Endothelial cell (in vitro differentiated cells): ENCODE measurements around the gene XRCC4. TPM values are rescaled to one million over a fixed set of nuclear protein-coding genes. Genes with fewer than 3 reads are reported as not detected.

Experiments
- DNase-seq: peaks from one replicate; pipeline ENCODE4 v3.0.0; 2021; ENCODE audit warnings: low spot score
- H3K27ac Mint-ChIP-seq: one replicate; pipeline ENCODE4 v1.8.0; 2021; ENCODE audit warnings: mixed read lengths, inconsistent platforms; ENCODE audit not compliant: unreplicated experiment
- H3K27me3 Mint-ChIP-seq: one replicate; pipeline ENCODE4 v1.8.0; 2021; ENCODE audit warnings: mild to moderate bottlenecking, moderate library complexity, mixed read lengths, inconsistent platforms; ENCODE audit not compliant: unreplicated experiment
- H3K36me3 Mint-ChIP-seq: one replicate; pipeline ENCODE4 v1.8.0; 2021; ENCODE audit warnings: mild to moderate bottlenecking, low read depth, mixed read lengths, inconsistent platforms; ENCODE audit not compliant: unreplicated experiment
- H3K4me1 Mint-ChIP-seq: one replicate; pipeline ENCODE4 v1.8.0; 2021; ENCODE audit warnings: mild to moderate bottlenecking, mixed read lengths, inconsistent platforms; ENCODE audit not compliant: unreplicated experiment
- H3K4me3 Mint-ChIP-seq: one replicate; pipeline ENCODE4 v1.8.0; 2021; ENCODE audit warnings: mild to moderate bottlenecking, mixed read lengths, inconsistent platforms; ENCODE audit not compliant: unreplicated experiment
- H3K9me3 Mint-ChIP-seq: one replicate; pipeline ENCODE4 v1.8.0; 2021; ENCODE audit warnings: mixed read lengths, inconsistent platforms; ENCODE audit not compliant: unreplicated experiment
- CTCF ChIP-seq: fragments of 200-600 bp; sonication (generic); IDR thresholded peaks from one replicate; pipeline ENCODE4 v1.5.0; 2021; ENCODE audit warnings: antibody characterized with exemption; ENCODE audit not compliant: unreplicated experiment
- total RNA-seq: library from RNA; stranded (reverse); fragmentation: NEBNext Ultra II Directional; extraction: Animal tissue kit (Norgen Biotek cat#: 25700); gene quantifications from one replicate; pipeline ENCODE4 v1.2.1, GENCODE V29; 2021; ENCODE audit not compliant: unreplicated experiment

The XRCC4 gene
- total RNA-seq, 1 donor from 2014 or later: 6.8 TPM

GRCh38 chr5:83197326-83197967, 120.1 kb downstream of the XRCC4 start:
- no peak for DNase-seq
- Mint-ChIP-seq H3K9me3 (no peaks in the 10 kb centered on the region), H3K27me3 (no peaks in the 10 kb centered on the region), H3K36me3 (no peaks in the 10 kb centered on the region), H3K27ac (no peak overlapping the region), H3K4me1 (peaks cover 3% of the 10 kb centered on the region), H3K4me3 (no peak overlapping the region)
- TF ChIP-seq CTCF: no peak

DNA sequence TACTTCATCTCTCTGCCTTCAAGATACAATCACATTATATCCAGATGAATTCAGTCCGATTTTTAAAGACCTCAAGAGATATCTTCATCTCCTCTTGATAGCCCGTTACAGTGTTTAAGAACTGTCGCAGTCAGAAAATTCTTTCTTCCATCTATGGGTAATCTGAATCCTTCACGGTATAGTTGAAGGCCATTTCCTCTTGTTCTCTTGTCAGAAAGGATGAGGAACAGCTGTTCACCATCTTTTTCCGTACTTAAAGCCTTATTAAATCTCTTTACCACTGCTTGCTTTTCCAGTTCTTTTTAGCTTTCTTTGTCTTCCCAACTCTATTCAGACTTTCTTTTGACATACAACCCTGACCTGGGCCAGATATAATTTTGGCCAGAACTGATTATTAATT, 121.8 kb downstream of the XRCC4 start:
- DNase-seq: no peak
- no peak overlapping the region for H3K27ac Mint-ChIP-seq
- H3K9me3 Mint-ChIP-seq: no peaks in the 10 kb centered on the region
- H3K4me3 Mint-ChIP-seq: no peak overlapping the region
- H3K4me1 Mint-ChIP-seq: peaks cover 3% of the 10 kb centered on the region
- no peak for TF ChIP-seq CTCF
- no peaks in the 10 kb centered on the region for H3K27me3 Mint-ChIP-seq
- H3K36me3 Mint-ChIP-seq: no peaks in the 10 kb centered on the region

GRCh38 chr5:83204651-83205050, 127.3 kb downstream of the XRCC4 start:
- no peak for TF ChIP-seq CTCF
- Mint-ChIP-seq H3K9me3 (no peaks in the 10 kb centered on the region), H3K4me1 (no peaks in the 10 kb centered on the region), H3K27ac (no peak overlapping the region), H3K27me3 (peaks cover 2% of the 10 kb centered on the region), H3K4me3 (no peak overlapping the region), H3K36me3 (no peaks in the 10 kb centered on the region)
- DNase-seq: no peak

DNA sequence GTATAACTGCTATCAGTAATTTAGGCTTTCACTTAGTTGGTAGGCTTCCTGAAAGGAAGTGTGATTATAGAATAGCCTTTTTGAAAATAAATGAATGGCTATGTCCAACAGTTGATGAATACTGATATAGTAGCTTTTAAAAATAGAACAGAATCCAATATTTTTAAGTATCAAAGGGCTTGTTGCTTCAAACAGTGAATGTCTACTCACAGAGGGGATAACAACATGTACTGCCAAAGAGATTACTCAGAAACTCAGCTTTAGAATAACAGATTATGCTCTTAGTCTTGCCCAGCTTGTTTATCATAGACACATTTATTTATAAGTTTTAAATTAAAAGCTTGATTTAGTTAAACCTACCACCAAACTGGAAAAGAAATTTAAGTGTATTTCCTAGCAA, 132.6 kb downstream of the XRCC4 start:
- no peak for TF ChIP-seq CTCF
- Mint-ChIP-seq H3K9me3 (no peaks in the 10 kb centered on the region), H3K36me3 (no peaks in the 10 kb centered on the region), H3K27me3 (peaks cover 2% of the 10 kb centered on the region), H3K27ac (no peak overlapping the region), H3K4me3 (no peak overlapping the region), H3K4me1 (peaks cover 2% of the 10 kb centered on the region)
- no peak for DNase-seq

DNA sequence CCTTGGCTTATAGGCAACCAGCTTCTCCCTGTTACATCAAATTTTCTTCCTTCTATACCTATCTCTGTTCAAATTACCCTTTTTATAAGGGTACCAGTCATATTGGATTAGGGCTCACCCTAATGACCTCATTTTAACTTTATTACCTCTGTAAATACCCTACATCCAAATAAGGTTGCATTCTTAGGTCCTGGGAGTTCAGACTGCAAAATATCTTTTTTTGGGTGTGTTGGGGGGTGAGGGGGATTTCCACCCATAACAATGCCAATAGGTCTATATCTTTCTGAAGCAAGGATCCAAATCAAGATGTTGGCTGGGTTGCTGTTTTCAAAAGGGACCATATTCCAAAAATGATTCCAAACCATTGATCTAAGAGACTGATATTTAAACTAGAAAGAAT, 141.7 kb downstream of the XRCC4 start:
- H3K9me3 Mint-ChIP-seq: no peaks in the 10 kb centered on the region
- H3K27me3 Mint-ChIP-seq: no peaks in the 10 kb centered on the region
- no peak for DNase-seq
- H3K36me3 Mint-ChIP-seq: no peaks in the 10 kb centered on the region
- peaks cover 3% of the 10 kb centered on the region for H3K4me1 Mint-ChIP-seq
- no peak overlapping the region for H3K27ac Mint-ChIP-seq
- no peak for TF ChIP-seq CTCF
- H3K4me3 Mint-ChIP-seq: no peak overlapping the region
